Subcutaneous adipose tissue (tissue), 4 donors: ENCODE data around the gene FGD5. TPM values are rescaled to one million over a fixed set of nuclear protein-coding genes. Genes with fewer than 3 reads are reported as not detected.

Experiments
- total RNA-seq, 4 donors: library from RNA; depleted of rRNA; stranded (reverse); fragments of >200 nt; gene quantifications; one replicate each; pipeline ENCODE4 v1.1.0, GENCODE V29; 2016
- TF ChIP-seq, protein P1 (sequence below): fragments of 450-650 bp; IDR thresholded peaks from one replicate; pipeline ENCODE4 v1.5.1; 2016; ENCODE audit warnings: low read depth, mild to moderate bottlenecking, control low read depth, antibody characterized with exemption, moderate library complexity

FGD5 gene, protein sequence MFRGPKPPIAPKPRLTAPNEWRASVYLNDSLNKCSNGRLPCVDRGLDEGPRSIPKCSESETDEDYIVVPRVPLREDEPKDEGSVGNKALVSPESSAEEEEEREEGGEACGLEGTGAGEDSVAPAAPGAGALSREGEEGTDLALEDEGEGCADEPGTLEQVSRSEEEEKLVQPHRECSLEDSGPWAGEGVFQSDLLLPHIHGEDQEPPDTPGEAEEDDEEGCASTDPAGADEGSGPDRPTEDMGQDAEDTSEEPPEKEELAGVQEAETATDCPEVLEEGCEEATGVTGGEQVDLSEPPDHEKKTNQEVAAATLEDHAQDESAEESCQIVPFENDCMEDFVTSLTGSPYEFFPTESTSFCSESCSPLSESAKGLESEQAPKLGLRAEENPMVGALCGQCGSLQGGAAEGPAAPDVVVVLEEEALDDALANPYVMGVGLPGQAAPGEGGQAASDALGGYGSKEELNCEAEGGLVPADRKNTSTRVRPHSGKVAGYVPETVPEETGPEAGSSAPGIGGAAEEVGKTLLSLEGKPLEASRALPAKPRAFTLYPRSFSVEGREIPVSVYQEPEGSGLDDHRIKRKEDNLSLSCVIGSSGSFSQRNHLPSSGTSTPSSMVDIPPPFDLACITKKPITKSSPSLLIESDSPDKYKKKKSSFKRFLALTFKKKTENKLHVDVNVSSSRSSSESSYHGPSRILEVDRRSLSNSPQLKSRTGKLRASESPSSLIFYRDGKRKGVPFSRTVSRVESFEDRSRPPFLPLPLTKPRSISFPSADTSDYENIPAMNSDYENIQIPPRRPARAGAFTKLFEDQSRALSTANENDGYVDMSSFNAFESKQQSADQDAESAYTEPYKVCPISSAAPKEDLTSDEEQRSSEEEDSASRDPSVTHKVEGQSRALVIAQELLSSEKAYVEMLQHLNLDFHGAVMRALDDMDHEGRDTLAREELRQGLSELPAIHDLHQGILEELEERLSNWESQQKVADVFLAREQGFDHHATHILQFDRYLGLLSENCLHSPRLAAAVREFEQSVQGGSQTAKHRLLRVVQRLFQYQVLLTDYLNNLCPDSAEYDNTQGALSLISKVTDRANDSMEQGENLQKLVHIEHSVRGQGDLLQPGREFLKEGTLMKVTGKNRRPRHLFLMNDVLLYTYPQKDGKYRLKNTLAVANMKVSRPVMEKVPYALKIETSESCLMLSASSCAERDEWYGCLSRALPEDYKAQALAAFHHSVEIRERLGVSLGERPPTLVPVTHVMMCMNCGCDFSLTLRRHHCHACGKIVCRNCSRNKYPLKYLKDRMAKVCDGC (N-terminal part only)
- total RNA-seq = 10 to 100 TPM; 18.2 to 62.9 (median 27.6) TPM

DNA sequence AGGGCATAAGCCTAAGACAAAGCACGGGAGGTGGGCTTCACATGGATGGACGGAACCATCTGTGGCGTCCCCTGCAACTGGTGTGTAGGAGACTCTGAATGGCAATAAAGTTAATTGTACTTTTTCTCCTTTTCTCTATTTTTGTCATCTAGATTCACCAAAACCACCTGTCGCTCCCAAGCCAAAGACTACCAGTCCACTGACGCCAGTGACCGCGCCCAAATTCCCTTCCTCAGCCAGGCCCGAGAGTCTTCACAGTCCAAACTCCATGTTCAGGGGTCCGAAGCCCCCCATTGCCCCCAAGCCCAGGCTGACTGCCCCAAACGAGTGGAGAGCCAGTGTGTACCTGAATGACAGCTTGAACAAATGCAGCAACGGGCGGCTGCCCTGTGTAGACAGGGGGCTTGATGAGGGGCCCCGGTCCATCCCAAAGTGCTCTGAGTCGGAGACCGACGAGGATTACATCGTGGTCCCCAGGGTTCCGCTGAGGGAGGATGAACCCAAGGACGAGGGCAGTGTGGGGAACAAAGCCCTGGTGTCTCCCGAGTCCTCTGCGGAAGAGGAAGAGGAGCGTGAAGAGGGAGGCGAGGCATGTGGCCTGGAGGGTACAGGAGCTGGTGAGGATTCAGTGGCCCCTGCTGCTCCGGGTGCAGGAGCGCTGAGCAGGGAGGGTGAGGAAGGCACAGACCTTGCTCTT is at the start of gene FGD5:
Gene FGD5 (plus strand): TSS at position 159 of the 697 bp plus-strand sequence. CDS start 110 bp downstream, at position 269.
- TF ChIP-seq, protein P1, sequence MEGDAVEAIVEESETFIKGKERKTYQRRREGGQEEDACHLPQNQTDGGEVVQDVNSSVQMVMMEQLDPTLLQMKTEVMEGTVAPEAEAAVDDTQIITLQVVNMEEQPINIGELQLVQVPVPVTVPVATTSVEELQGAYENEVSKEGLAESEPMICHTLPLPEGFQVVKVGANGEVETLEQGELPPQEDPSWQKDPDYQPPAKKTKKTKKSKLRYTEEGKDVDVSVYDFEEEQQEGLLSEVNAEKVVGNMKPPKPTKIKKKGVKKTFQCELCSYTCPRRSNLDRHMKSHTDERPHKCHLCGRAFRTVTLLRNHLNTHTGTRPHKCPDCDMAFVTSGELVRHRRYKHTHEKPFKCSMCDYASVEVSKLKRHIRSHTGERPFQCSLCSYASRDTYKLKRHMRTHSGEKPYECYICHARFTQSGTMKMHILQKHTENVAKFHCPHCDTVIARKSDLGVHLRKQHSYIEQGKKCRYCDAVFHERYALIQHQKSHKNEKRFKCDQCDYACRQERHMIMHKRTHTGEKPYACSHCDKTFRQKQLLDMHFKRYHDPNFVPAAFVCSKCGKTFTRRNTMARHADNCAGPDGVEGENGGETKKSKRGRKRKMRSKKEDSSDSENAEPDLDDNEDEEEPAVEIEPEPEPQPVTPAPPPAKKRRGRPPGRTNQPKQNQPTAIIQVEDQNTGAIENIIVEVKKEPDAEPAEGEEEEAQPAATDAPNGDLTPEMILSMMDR = no peak

DNA sequence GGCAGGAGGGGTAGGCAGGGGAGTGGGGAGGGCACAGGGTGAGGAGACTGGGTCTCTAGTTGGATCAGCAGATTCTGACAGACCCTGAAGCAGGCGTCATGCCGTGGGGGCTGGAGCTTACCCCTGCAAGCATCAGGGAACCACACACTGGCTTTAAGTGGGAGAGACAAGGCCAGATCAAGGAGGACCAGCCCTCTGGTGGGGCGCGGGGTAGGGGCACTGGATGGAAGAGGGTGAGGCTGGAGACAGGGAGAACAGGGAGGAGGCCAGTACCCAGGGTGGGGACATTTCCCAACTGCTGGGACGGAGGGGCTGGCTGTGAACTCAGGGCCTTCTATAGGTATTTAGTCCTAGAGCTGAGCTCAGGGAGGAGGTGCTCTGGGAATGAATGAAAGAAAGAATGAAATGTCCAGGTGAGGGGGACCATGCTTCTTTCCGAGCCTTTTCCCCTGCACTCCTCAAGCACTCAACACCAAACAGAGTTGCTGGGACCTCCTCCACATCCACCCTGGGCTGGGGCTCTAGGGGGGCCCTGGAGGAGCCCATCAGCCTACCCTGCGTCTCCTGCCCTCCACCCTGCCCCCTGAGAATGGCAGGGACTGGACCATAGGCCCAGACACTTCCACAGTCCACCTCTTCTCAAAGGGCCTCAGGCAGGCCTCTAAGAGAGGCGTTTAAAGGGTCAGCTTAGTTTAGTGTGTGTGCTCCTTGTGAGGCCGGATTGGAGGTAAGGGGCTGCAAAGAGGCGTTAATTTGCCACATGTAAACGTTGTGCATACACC is 49.0 kb upstream of the FGD5 start:
- TF ChIP-seq, protein P1 = no peak

DNA sequence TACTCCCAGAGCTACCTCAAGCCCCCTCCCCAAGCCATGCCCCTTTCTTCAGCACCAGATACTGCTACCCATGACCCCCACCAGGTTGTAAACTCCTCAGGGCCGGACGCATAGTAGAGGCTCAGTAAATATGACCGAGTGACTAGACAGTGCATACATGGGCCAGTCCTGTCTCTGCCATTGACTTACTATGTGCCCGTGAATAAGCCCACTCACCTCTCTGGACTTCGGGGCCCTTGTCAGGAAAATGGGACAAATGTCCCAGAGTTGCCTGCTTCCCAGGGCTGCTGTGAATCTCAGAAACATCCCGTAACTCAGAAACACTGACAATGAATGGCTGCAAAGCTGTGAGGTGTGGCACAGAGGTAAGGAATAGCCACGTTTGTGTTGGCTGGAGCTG is 48.2 kb upstream of the FGD5 start:
- TF ChIP-seq, protein P1 = no peak

DNA sequence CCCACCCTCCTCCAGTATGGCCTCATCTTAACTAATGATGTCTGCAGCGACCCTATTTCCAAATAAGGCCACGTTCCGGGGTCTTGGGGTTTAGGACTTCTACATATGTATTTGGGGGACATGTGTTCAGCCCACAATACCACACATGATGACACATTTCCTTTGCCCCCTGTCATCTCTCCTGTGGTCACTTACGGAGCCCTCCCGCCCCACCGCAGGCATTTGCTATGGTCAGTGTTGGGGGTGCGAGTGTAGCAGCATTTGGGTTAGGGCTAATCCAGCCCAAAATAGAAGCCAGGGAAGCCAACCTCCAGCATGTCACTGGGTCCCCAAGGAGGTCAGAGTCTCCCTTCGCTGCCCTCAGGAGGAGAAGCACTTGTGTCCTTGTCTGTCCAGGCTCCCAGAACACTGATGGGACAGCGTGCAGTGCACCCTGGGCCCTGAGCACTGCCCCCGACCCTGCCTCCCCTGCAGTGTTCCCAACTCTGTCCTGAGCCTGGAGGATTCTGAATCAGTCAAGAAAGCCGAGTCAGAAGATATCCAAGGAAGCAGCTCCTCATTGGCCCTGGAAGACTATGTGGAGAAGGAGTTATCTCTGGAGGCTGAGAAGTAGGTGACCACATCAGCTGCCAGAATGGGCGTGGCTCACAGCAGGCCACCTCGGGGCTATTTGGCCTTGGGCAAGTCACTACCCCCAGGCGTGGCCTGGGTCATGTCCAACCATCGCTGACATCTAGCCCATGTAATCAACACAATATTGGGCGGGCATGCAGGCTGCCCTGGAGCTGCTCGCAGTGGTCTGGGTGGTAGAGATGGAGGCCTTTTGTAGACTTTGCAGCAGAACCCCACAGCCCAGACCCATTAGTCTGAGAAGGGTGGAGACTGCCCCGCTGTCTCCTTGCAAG is 46.9 kb upstream of the FGD5 start:
- TF ChIP-seq, protein P1 = no peak

DNA sequence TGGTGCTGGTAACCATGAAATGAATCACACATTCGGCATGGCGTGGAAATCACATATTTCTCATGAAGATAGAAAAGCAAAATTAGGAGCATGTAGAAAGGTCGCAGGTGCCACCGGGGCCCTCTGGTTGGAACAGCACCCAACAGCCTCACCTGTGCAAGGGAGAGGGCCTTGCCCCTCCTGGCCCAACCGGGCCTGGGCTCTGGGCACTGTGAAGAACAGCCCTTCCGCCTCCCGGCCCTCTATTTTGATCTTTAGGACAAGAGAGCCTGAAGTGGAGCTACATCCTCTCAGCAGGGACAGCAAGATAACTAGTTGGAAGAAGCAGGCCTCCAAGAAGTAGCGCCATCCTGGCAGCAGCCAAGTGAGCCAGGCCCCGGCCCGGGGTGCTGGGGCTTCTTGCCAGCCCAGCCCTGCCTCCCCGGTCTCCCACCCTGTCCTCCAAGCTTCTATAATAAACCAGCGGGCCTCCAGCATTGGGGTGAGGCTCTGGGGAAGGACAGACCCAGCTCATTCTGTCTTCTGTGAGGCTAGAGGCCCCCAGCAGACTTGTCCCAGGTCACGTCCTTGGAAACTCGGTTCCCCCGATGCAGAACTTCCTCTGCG is 46.1 kb upstream of the FGD5 start:
- TF ChIP-seq, protein P1 = no peak
